Effector memory CD4-positive, alpha-beta T cell (primary cell): Measurements from ENCODE around the gene NKAIN2.
"Not testable (repeated sequence)": the region's sequence is repeated elsewhere in the genome, so short reads cannot be mapped to it uniquely, and the experiment has no call there.

ENCODE experiments used
- DNase-seq, 3 donors: peaks; one replicate each; pipeline ENCODE4 v3.0.0-alpha.2; 2020
- H3K27ac ChIP-seq: 2 replicates; pipeline ENCODE4 v1.7.0; 2013; ENCODE audit warnings: mild to moderate bottlenecking, low read length, moderate library complexity; ENCODE audit not compliant: insufficient read depth, poor library complexity, severe bottlenecking
- H3K27me3 ChIP-seq: replicated peaks from 2 replicates; pipeline ENCODE4 v1.7.0; 2013; ENCODE audit warnings: mild to moderate bottlenecking, low read length; ENCODE audit not compliant: insufficient read depth, control insufficient read depth, poor library complexity, severe bottlenecking
- H3K36me3 ChIP-seq: 2 replicates; pipeline ENCODE4 v1.7.0; 2013; ENCODE audit warnings: mild to moderate bottlenecking, low read length, moderate library complexity; ENCODE audit not compliant: control insufficient read depth, insufficient read depth
- H3K4me1 ChIP-seq: 2 replicates; pipeline ENCODE4 v1.7.0; 2013; ENCODE audit warnings: low read length, mild to moderate bottlenecking; ENCODE audit not compliant: control insufficient read depth, insufficient read depth, poor library complexity, severe bottlenecking
- H3K4me3 ChIP-seq: 2 replicates; pipeline ENCODE4 v1.7.0; 2013; ENCODE audit warnings: low read length, low read depth, mild to moderate bottlenecking; ENCODE audit not compliant: insufficient read depth, poor library complexity, severe bottlenecking
- H3K9me3 ChIP-seq: 2 replicates; pipeline ENCODE4 v1.7.0; 2013; ENCODE audit warnings: mild to moderate bottlenecking, low read length, moderate library complexity; ENCODE audit not compliant: control insufficient read depth

The NKAIN2 gene

GRCh38 chr6:124298730-124299129 is 495.1 kb downstream of the NKAIN2 start:
- Histone ChIP-seq H3K4me3 (no peak overlapping the region), H3K27ac (no peak overlapping the region), H3K4me1 (no peaks in the 10 kb centered on the region), H3K27me3 (no peaks in the 10 kb centered on the region), H3K9me3 (no peaks in the 10 kb centered on the region), H3K36me3 (no peaks in the 10 kb centered on the region)
- DNase-seq: no peak

- H3K27me3 ChIP-seq, H3K4me3 ChIP-seq, H3K27ac ChIP-seq, H3K9me3 ChIP-seq, DNase-seq, H3K4me1 ChIP-seq, H3K36me3 ChIP-seq: not testable (repeated sequence)
These were observed 497.2 kb downstream of the NKAIN2 start for GRCh38 chr6:124300907-124301306.

- H3K4me1 ChIP-seq: no peaks in the 10 kb centered on the region
- H3K27ac ChIP-seq: no peak overlapping the region
- H3K27me3 ChIP-seq: no peaks in the 10 kb centered on the region
- no peaks in the 10 kb centered on the region for H3K9me3 ChIP-seq
- no peak for DNase-seq
- H3K36me3 ChIP-seq: no peaks in the 10 kb centered on the region
- no peak overlapping the region for H3K4me3 ChIP-seq
These were observed 500.3 kb downstream of the NKAIN2 start for GRCh38 chr6:124303971-124304370.

- no peak overlapping the region for H3K27ac ChIP-seq
- no peaks in the 10 kb centered on the region for H3K9me3 ChIP-seq
- no peaks in the 10 kb centered on the region for H3K36me3 ChIP-seq
- no peaks in the 10 kb centered on the region for H3K27me3 ChIP-seq
- no peaks in the 10 kb centered on the region for H3K4me1 ChIP-seq
- no peak for DNase-seq
- H3K4me3 ChIP-seq: no peak overlapping the region
These were observed 506.5 kb downstream of the NKAIN2 start for GRCh38 chr6:124310139-124310538.

GRCh38 chr6:124319410-124319809 is 515.7 kb downstream of the NKAIN2 start:
- Histone ChIP-seq H3K36me3 (no peaks in the 10 kb centered on the region), H3K27me3 (no peaks in the 10 kb centered on the region), H3K27ac (no peak overlapping the region), H3K9me3 (no peaks in the 10 kb centered on the region), H3K4me1 (no peaks in the 10 kb centered on the region), H3K4me3 (no peak overlapping the region)
- DNase-seq: no peak

- DNase-seq: no peak
These were observed 520.6 kb downstream of the NKAIN2 start for GRCh38 chr6:124324237-124324636.

GRCh38 chr6:124330197-124330596 is 526.5 kb downstream of the NKAIN2 start:
- Histone ChIP-seq H3K4me1 (no peaks in the 10 kb centered on the region), H3K36me3 (no peaks in the 10 kb centered on the region), H3K27me3 (no peaks in the 10 kb centered on the region), H3K4me3 (no peak overlapping the region), H3K27ac (no peak overlapping the region), H3K9me3 (no peaks in the 10 kb centered on the region)
- no peak for DNase-seq

More at GRCh38 chr6:124324237-124324636, 520.6 kb downstream of the NKAIN2 start:
- Histone ChIP-seq H3K9me3 (no peaks in the 10 kb centered on the region), H3K36me3 (no peaks in the 10 kb centered on the region), H3K27ac (no peak overlapping the region), H3K4me1 (no peaks in the 10 kb centered on the region), H3K4me3 (no peak overlapping the region), H3K27me3 (no peaks in the 10 kb centered on the region)

- Histone ChIP-seq H3K27me3 (no peaks in the 10 kb centered on the region), H3K36me3 (no peaks in the 10 kb centered on the region), H3K27ac (no peak overlapping the region), H3K4me3 (no peak overlapping the region), H3K4me1 (no peaks in the 10 kb centered on the region), H3K9me3 (no peaks in the 10 kb centered on the region)
- no peak for DNase-seq
These were observed 530.7 kb downstream of the NKAIN2 start for GRCh38 chr6:124334359-124334758.

GRCh38 chr6:124339610-124340334 is 536.1 kb downstream of the NKAIN2 start:
- H3K4me3 ChIP-seq: no peak overlapping the region
- no peak for DNase-seq
- no peaks in the 10 kb centered on the region for H3K4me1 ChIP-seq
- H3K27ac ChIP-seq: no peak overlapping the region
- H3K9me3 ChIP-seq: no peaks in the 10 kb centered on the region
- no peaks in the 10 kb centered on the region for H3K27me3 ChIP-seq
- H3K36me3 ChIP-seq: no peaks in the 10 kb centered on the region

- not testable (repeated sequence) for H3K4me1 ChIP-seq
These were observed 544.7 kb downstream of the NKAIN2 start for GRCh38 chr6:124348339-124348738.

More at GRCh38 chr6:124348339-124348738, 544.7 kb downstream of the NKAIN2 start:
- H3K36me3 ChIP-seq, H3K27ac ChIP-seq, H3K4me3 ChIP-seq, H3K9me3 ChIP-seq, H3K27me3 ChIP-seq, DNase-seq: not testable (repeated sequence)
